Pancreas (tissue), 10 donors: ENCODE results near the gene RFK. TPM values are rescaled to one million over a fixed set of nuclear protein-coding genes. Genes with fewer than 3 reads are reported as not detected.
A peak's percentile ranks its signal among the peaks of the same experiment; 100 is the strongest.

ENCODE experiments used
- ATAC-seq, 4 donors: fragments of 200-7000 bp; cut with Tn5 transposase; one replicate each; pipeline versions ENCODE4 v1.8.0 to v1.9.1; 2020; ENCODE audit warnings: mild to moderate bottlenecking in 4 of 4, moderate library complexity in 4 of 4
- DNase-seq, 6 donors: peaks; one replicate each; pipeline ENCODE4 v3.0.0-alpha.2; 2020
- FAIRE-seq: peaks from 2 replicates; lab custom pipeline; 2012; peaks lifted over from hg19 to GRCh38; lab: Jason Lieb, UNC
- H3K27ac ChIP-seq, 4 donors: fragments of 200-600 bp; sonication (generic); 1 replicate in 3 of 4; 2 replicates in 1 of 4; pipeline versions ENCODE4 v1.5.0 to v1.8.0; 2020
- H3K27me3 ChIP-seq, 4 donors: fragments of 200-600 bp; one replicate each; pipeline ENCODE4 v1.8.0; 2021
- H3K36me3 ChIP-seq, 3 donors: fragments of 200-600 bp; sonication (generic) in 1 of 3; one replicate each; pipeline versions ENCODE4 v1.5.0 to v1.8.0; 2020 to 2021
- H3K4me1 ChIP-seq, 3 donors: fragments of 200-600 bp; one replicate each; pipeline ENCODE4 v1.8.0; 2021
- H3K4me3 ChIP-seq, 4 donors: fragments of 200-600 bp; sonication (generic) in 2 of 4; one replicate each; pipeline versions ENCODE4 v1.5.0 to v1.8.0; 2020 to 2021
- H3K9me3 ChIP-seq, 4 donors: fragments of 200-600 bp; one replicate each; pipeline ENCODE4 v1.8.0; 2021
- WGBS, 2 donors: extraction: QIAGEN DNeasy Blood & Tissue Kit; methylation state at CpG; one replicate each; pipeline ENCODE4 v1.1.7; 2013; 5-methylcytosine and 5-hydroxymethylcytosine counted together
- intact Hi-C, 3 donors: fragments of 100-400 bp; cut with DNase I; formaldehyde crosslinking; loops; one replicate each; pipeline versions ENCODE4 v1.11.1 to v1.14.2; 2022
- polyA plus RNA-seq, 2 donors: library from polyadenylated mRNA; stranded (reverse); fragments of 200-250 nt; gene quantifications; one replicate each; pipeline ENCODE4 v1.2.3, GENCODE V29; 2013
- total RNA-seq, 6 donors: library from RNA; stranded (reverse); fragmentation: NEBNext Ultra II Directional in 4 of 6; extraction: Animal tissue kit (Norgen Biotek cat#: 25700) in 4 of 6; gene quantifications; one replicate each; pipeline versions ENCODE4 v1.2.1 to v1.2.4, GENCODE V29; 2021 to 2023
- TF ChIP-seq, protein P1 (sequence below), 4 donors: fragments of 200-600 bp; sonication (generic) in 3 of 4; IDR thresholded peaks; one replicate each; pipeline versions ENCODE4 v1.5.0 to v1.8.0; 2021; ENCODE audit warnings: antibody characterized with exemption in 4 of 4
- donor health status: healthy with polysubstance abuse.
- donor health status: DM: no; HTN: no; CAD: no; lungs with moderate emphysema.
- donor health status: DM: no; HTN: no; CAD: no.
- donor health status: control.
- donor health status: control.
- donor health status: Bipolar disorder and iron deficiency.
- donor health status: DM: yes; HTN: yes; CAD: no.
- donor health status: DM: no; HTN: no; CAD: no.
- donor health status: DM: no; HTN: no; CAD: no.
- donor health status: DM: yes; HTN: yes; CAD: no.

RFK gene
- total and polyA plus RNA-seq, 8 donors = 5.8 to 16.5 (median 10.8) TPM

GRCh38 chr9:76395381-76395780 lies 1.2 kb upstream of the RFK start:
- Histone ChIP-seq H3K27ac (peak overlapping the region; percentile 92 to 97 (median 95)), H3K36me3 (no peaks in the 10 kb centered on the region), H3K9me3 (no peaks in the 10 kb centered on the region), H3K4me3 (peak overlapping the region in 3 of 4 donors; percentile 65 to 98 (median 87)), H3K27me3 (no peaks in the 10 kb centered on the region), H3K4me1 (peaks cover 0 to 13% (median 6%) of the 10 kb centered on the region in 3 donors)
- 58 to 65% methylated on average over 10 of the region's 10 CpGs for WGBS, 2 donors
- ATAC-seq (no peak), FAIRE-seq (no peak), DNase-seq (no peak)
- TF ChIP-seq, protein P1, sequence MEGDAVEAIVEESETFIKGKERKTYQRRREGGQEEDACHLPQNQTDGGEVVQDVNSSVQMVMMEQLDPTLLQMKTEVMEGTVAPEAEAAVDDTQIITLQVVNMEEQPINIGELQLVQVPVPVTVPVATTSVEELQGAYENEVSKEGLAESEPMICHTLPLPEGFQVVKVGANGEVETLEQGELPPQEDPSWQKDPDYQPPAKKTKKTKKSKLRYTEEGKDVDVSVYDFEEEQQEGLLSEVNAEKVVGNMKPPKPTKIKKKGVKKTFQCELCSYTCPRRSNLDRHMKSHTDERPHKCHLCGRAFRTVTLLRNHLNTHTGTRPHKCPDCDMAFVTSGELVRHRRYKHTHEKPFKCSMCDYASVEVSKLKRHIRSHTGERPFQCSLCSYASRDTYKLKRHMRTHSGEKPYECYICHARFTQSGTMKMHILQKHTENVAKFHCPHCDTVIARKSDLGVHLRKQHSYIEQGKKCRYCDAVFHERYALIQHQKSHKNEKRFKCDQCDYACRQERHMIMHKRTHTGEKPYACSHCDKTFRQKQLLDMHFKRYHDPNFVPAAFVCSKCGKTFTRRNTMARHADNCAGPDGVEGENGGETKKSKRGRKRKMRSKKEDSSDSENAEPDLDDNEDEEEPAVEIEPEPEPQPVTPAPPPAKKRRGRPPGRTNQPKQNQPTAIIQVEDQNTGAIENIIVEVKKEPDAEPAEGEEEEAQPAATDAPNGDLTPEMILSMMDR (IDR thresholded peaks at IDR 0.05) = no peak
- intact Hi-C loops = no loop called here

GRCh38 chr9:76394960-76395252 lies 680 bp upstream of the RFK start:
- TF ChIP-seq, protein P1 (IDR thresholded peaks at IDR 0.05) = no peak
- Histone ChIP-seq H3K36me3 (no peaks in the 10 kb centered on the region), H3K4me1 (peaks cover 0 to 13% (median 6%) of the 10 kb centered on the region in 3 donors), H3K27ac (peak overlapping the region; percentile 92 to 97 (median 95)), H3K27me3 (no peaks in the 10 kb centered on the region), H3K9me3 (no peaks in the 10 kb centered on the region), H3K4me3 (peak overlapping the region; percentile 65 to 98 (median 80))
- DNase-seq (peak in 4 of 6 donors; percentile 28 to 53 (median 35)), ATAC-seq (peak; percentile 11 to 61 (median 44)), FAIRE-seq (no peak)
- WGBS, 2 donors = 0 to 1% methylated on average over 11 of the region's 11 CpGs
- intact Hi-C loops = no loop called here

GRCh38 chr9:76390656-76391055 lies 3.6 kb downstream of the RFK start:
- TF ChIP-seq, protein P1 (IDR thresholded peaks at IDR 0.05) = no peak
- Histone ChIP-seq H3K9me3 (no peaks in the 10 kb centered on the region), H3K4me1 (peaks cover 0 to 12% (median 6%) of the 10 kb centered on the region in 3 donors), H3K27ac (no peak overlapping the region), H3K27me3 (no peaks in the 10 kb centered on the region), H3K4me3 (no peak overlapping the region), H3K36me3 (peaks cover 0 to 19% (median 0%) of the 10 kb centered on the region in 3 donors)
- WGBS, 2 donors = 20 to 26% methylated on average over 1 of the region's 1 CpG
- intact Hi-C loops = no loop called here
- no peak for ATAC-seq
- no peak for DNase-seq
- FAIRE-seq = no peak

DNA sequence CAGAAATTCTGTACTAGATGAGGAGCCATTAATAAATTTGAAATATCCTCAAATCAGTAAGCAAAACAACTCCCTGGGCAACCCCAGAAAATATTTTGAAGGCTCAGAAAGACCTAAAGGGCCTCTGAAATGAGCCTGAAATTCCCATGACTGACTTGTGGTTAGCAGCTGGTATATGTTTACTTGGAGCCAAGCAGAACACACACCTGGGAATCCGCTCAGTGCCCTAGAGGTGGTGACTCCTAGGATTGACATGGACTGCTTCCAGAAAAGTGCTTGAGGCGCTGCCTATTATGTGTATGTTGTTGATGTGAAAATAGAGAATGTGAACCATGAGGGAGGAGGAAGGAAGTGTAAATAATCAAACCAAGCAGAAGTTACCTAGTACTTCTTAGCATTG lies 14.7 kb downstream of the RFK start:
- Histone ChIP-seq H3K36me3 (no peaks in the 10 kb centered on the region), H3K4me3 (no peak overlapping the region), H3K9me3 (no peaks in the 10 kb centered on the region), H3K27me3 (no peaks in the 10 kb centered on the region), H3K4me1 (peaks cover 9 to 19% (median 16%) of the 10 kb centered on the region in 3 donors), H3K27ac (peak overlapping the region in 1 of 4 donors; percentile 6)
- DNase-seq = peak in 4 of 6 donors; percentile 43 to 67 (median 52)
- intact Hi-C loops = no loop called here
- WGBS, 2 donors = 46 to 47% methylated on average over 2 of the region's 2 CpGs
- ATAC-seq = peak; percentile 66 to 83 (median 70)
- no peak for FAIRE-seq
- TF ChIP-seq, protein P1 (IDR thresholded peaks at IDR 0.05) = no peak

DNA sequence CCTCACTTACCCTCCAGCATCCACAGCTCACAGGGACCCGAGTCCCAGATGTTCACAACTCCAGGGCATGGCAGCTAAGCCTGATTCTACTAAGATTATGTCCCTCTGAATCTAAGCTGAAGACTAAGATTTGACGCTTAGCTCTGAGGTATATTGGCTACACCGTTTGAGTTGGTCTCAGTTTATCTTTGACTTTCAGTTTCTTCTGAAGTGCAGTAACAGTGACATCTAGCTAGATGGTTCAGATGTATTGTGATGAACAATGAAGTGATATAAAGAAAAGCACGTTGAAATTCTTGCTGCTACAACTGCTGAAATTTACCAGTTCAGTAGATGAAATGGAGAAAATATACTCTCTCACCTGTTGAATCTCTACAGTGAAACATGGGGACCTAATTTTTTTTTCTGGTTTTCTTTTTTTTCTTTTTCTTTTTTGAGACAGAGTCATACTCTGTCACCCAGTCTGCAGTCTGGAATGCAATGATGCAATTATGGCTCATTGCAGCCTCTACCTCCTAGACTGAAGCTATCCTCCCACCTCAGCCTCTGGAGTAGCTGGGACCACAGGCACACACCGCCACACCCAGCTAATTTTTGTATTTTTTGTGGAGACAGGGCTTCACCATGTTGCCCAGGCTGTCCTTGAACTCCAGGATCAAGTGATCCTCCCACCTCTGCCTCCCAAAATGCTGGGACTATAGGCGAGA lies 15.7 kb downstream of the RFK start:
- FAIRE-seq (no peak), DNase-seq (no peak), ATAC-seq (no peak)
- intact Hi-C loops = no loop called here
- no peaks in the 10 kb centered on the region for H3K36me3 ChIP-seq
- no peak overlapping the region for H3K4me3 ChIP-seq
- no peaks in the 10 kb centered on the region for H3K27me3 ChIP-seq
- H3K4me1 ChIP-seq = peaks cover 19 to 29% (median 26%) of the 10 kb centered on the region in 3 donors
- TF ChIP-seq, protein P1 (IDR thresholded peaks at IDR 0.05) = no peak
- H3K9me3 ChIP-seq = no peaks in the 10 kb centered on the region
- no peak overlapping the region for H3K27ac ChIP-seq
- WGBS, 2 donors = 86 to 90% methylated on average over 6 of the region's 6 CpGs
